HG03159 (cell line): Measurements from ENCODE around the gene GALNT16.
"Not testable (repeated sequence)": the region's sequence is repeated elsewhere in the genome, so short reads cannot be mapped to it uniquely, and the experiment has no call there.

Source experiments
- ATAC-seq: cut with Tn5 transposase; IDR thresholded peaks from one replicate; pipeline ENCODE4 v1.9.1; 2021; ENCODE audit warnings: mild to moderate bottlenecking, moderate library complexity; ENCODE audit not compliant: unreplicated experiment

GALNT16 gene

DNA sequence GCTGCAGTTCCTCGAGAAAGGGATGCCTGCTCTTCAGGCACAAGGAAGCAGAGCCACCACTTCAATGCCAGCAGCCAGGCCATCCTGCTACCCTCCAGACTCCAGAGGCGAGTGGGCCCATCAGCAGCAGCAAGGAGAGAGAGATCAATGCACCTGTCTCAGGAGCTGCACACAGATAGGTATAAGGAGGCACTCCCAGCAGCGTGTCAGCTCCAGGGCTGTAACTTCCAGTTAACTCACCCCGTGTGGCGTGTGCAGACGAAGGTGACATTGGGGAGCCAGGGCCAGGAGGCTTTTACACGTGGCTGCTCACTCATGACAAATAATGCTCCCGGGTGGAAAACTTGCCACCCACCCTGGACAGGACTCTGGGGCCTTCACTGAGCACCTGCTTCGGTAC, 24.2 kb downstream of the GALNT16 start:
- no peak for ATAC-seq

DNA sequence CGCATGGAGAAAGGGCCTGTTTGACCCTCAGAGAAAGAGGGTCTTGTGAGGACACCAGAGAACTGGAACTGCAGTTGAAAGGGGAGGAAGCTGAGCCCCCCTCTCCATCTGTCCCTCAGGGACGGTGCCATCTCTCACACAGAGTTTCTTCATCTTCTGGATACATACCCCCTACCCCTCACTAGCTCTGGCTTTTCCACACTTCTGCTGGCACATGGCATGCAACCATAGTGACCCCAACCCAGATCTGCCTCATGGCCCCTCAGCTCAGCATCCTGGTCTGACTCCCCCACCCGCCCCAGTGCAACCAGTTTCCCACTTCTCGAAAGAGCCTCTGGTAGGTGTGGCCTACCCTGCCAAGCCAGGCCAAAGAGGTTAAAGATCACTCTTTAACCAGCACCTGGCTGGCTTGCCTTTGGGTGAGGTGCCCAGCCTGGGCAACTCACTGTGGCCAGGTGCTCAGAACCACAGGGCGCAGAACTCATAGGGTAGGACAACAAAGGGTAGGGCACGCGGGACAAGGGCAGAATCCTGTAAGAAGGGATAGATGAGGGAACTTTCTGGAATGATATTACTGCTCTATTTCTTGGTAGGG, 25.8 kb downstream of the GALNT16 start:
- ATAC-seq: no peak

DNA sequence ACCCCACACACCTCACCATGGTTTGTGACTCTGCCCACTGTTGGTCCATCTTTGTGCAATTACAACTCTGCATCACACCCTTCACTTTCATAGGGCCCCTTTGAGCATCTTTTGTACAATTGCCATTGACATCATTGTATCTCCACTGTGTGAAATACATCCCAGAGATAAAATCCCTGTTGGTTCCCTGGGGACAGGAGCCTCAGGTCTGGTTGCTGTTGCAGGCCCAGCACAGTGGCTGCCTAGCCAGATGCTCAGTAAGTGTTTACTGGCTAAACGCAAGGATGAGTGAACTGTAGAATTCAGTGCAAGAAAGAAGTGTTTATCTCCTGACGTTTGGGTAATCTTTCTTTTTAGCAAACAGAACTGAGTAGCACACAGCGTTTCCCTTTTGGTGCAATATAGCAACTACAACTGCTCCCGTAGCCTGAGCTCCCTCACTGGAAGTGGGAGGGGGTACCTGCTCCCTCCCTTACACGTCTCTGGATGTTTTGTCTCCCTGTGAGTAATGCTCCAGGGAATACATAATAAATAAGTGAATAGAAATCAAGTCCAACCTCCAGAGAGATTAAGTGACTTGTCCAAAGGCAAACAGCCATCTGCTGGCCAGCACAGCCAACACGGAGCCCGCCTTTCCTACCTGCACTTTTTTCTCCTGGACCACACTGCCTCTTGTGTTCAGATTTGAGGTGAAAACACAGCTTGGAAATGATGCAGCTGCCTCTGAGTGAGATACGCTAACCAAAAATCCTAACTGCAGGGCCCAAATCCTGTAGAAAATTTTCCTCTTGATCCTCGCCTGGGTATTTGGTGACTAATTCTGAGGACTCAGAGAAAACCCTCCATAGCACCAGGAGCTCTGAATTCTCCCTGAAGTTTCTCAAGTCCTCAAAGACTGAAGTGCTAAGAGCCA, 27.4 kb downstream of the GALNT16 start:
- ATAC-seq: no peak

DNA sequence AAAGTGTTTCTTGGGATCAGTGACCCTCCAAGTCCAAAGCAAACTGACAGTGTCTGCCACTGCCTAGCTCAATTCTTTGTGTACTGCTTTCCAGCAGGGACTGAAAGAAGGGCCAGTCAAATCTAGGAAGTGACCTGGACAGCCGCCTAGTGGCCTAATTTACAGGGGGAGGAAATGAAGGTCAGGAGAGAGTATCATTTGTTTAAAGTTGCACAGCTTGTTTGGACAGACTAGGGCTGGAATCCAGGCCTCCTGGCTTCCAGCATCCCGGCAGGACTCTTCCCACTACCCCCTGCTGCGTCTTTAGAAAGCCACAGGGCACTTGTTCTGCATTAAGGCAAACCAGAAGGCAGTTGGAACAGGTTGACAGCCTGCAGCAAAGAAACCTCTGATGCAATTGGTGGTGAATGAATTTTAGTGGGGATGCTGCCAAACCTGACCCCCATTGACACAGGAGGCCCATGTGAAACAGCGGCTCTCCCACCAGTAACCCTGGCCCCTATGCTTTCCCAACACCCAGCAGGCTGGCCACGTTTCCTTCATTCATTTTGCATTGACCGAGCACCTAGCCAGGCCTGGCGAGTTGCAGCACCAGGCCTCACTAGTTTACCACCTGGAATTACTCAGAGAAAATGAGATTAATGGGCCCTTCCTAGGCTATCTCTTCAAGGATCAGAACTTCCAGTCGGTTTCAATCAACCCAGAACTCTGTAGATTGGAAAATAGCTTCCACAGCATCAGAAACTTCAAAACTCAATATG, 28.2 kb downstream of the GALNT16 start:
- no peak for ATAC-seq

DNA sequence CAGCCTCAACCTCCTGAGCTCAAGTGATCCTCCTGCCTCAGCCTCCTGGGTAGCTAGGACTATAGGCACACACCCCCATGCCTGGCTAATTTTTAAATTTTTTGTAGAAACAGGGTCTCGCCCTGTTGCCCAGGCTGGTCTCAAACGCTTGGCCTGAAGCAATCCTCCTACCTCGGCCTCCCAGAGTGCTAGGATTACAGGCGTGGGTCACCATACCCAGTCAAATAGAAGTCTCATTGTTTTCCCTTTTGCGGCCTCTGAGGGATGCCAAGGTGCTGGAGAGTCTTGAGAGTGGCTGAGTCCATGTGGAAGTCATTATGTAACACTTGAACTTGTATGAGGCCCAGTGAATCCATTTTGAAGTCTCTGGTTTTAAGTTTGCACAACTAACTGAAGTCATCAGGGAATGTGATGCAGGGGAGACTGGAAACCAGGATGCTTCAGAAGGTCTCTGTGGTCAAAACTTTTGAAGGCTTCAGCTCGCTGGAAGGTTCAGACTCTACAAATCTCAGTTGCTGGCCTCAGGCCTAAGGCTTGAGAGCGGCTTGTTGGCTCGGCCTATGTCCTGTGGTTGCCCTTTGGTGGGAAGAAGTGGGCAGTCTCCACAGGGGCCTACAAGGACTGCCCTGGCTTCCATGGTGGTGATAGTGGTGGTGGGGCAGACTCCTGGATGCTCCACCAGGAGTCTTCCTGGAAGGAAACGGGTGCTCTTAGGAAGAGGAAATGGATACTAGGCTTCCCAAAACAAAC, 29.2 kb downstream of the GALNT16 start:
- no peak for ATAC-seq

DNA sequence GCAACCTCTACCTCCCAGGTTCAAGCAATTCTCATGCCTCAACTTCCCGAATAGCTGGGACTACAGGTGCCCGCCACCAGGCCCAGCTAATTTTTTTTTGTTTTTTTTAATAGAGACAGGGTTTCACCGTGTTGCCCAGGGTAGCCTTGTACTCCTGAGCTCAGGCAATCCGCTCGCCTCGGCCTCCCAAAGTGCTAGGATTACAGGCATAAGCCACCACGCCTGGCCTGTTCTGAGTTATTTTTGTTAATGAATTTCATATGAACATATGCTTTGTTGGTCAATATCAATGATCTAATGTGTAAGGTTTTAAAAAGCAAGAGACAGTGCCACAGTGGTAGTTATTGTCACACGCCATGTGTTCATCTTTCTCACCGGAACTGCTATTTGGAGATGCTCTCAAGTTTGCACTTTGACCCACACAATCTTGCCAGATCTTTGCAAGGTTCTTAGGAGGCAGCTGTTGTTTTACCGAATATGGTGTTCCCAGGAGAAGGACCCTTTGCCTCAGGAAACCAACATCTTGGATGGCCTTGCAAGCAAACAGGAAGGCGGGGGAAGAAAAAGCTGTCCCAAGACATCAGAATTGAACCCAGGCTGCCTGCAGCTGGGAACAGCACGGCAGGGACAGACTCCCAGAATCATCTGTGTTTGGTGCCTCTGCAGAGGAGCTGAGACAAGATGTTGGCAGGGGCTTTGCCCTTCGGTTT, 30.0 kb downstream of the GALNT16 start:
- no peak for ATAC-seq

DNA sequence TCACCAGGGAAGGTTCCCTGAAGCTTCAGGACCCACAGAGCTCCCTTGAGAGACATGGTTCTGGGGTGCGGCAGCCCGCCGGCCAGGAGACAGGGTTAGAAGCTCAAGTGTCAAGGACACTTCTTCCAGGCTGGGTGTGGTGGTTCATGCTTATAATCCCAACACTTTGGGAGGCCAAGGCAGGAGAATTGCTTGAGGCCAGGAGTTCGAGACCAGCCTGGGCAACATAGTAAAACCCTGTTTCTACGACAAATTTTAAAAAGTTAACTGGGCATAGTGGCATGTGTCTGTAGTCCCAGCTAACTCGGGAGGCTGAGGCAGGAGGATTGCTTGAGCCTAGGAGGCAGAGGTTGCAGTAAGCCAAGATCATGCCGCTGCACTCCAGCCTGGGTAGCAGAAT, 30.9 kb downstream of the GALNT16 start:
- not testable (repeated sequence) for ATAC-seq

DNA sequence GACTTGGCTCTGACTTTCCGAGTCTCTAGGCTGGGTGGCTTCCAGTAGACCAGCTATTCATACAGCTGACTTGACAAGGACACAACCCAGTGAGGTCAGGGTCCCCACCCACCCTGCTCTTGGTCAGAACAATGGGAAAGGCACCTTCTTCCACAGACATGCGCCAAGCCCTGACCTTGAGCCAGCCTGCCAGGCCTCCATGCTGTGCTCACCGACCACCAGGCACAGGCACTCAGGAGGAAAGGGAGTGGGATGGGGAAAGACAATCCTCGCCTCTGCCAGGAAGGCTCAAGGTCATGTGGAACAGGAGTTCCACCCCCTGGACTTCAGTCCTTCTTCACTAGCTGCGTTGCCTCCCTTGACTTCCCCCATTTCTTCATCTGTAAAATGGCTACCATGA, 31.4 kb downstream of the GALNT16 start:
- ATAC-seq: no peak

DNA sequence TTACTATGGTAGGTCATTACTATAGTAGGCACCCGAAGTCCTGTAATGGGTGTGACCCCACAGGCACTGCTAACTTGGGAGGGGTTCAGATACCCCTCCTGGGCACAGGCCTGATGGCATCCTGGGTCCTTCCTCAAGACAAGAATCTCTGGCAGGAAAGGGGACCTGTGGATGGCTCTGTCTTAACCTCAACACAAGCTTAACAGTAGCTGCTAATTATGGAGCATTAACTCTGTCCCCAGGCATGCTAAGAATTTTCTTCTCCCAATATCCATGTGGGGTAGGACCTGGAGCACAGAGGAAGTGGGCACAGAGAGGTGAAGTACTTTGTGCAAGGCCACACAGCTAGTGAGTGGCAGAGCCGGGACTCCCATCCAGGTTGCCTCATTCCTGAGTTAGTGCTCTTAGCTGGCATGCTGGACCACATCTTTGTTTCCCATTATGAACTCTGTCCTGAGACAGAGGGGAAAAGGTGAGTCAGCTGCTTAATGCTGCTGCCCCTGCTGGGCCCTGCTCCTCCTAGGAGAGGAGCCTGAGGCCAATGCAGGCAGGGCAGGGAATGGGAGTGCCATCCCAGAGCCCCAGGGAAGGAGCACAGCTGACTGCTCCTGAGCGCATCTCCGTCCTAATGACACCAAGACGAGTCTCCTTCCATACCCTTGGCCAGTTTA, 32.1 kb downstream of the GALNT16 start:
- ATAC-seq: no peak

DNA sequence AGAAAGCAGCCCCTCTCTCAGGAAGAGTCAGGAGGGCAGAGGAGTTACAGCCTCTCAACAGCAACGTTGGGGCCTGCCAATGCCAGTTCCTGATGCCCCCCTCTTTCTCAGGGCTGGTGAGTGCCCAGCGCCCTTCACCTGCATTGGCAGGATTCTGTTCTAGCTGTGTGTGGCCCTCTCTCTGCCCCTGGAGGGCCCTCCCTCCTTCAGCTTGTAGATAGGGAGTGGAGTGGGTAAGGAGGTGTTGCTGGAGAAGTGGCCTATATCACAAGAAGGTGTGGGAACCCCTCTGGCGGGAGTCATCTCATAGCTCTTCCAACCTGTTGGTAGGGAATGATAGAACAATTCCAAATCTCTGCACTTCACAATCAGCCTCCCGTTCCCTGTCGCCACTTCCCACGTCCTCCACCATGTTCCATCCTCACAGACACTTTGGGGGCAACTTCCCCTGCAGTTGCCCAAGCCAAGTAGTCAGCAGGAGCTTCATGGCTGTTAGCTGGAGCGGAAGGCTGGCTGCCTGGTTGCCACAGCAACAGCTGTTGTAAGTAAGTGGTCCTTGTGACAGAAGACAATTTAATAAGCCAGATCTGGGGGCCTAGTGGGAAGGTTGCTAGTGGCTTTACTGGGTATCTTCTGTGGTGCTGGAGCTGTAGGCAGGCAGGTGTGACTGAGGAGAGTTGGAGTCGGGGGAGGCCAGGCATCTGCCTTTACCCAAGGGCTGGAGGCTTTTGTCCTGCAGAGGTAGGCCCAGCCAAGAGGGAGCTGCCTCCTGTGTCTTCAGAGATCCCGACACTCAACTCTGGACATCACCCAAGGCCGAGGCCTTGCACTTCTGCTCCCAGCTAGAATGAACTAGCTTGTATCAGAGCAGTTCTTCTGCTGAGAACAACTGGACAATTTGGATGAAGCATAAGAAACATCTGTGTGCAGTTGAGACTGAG, 38.4 kb downstream of the GALNT16 start:
- ATAC-seq: no peak

DNA sequence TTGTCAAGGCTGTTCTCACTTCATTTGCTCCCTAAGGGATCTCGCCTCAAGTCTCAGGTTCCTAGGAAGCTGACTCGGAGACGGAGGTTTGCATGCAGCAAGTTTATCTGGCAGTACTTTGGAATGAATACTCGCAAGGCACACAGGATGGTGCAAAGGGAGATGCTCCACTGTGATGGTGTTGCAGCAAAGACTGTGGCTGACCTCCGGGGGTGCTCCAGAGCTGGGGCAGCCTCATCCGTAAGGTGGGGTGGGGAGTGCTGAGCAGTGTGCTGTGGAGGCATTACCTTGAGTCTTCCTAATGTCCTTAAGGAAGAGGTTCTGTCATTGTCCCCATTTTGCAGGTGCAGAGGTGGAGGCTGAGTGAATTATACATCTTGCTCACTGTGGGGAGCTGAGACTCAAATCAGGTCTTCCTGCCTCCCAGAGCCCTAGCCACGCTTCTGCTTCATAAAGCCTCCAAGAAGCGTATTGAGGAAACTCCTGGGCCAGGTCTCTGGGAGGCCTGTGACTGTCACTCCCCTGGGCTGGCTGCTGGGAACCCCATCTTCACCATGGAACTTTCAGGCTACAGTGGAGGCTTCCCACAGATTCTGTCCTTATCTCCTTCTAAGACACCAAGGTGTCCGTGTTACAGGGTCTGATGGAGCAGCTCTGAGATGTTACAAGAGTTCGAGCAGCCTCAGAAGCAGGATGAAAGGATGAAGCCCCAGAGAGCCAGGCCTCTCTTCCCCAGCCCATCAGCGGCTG, 39.5 kb downstream of the GALNT16 start:
- ATAC-seq: no peak

DNA sequence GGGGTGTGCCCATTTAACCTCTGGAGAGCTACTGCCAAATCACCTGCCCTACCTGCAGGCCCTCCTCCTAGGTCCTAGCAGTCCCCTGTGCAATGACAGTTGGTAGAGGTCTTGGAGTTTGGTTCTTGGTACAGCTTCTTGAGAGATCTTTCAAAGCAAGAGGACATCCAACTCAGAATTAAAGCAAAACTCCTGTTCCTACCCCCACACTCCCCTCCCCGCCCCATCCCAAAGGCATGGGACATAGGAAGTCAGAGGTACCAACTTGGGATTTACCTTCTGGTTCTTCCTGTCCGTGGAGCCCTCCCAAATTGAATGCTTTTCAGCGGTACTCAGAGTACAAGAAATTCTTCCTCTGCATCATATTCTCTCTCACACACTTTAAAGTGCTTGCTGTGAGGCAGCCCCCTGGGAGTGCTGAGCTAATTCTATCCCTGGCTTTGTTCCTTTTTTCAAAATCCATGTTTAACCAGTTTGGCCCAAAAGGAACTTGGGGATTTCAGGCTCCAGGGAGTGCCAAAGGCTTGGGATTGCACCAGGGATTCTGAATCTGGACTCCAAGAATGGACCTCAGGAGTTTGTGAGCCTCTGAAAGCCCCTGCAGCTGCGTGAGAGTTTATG, 40.8 kb downstream of the GALNT16 start:
- ATAC-seq: no peak

DNA sequence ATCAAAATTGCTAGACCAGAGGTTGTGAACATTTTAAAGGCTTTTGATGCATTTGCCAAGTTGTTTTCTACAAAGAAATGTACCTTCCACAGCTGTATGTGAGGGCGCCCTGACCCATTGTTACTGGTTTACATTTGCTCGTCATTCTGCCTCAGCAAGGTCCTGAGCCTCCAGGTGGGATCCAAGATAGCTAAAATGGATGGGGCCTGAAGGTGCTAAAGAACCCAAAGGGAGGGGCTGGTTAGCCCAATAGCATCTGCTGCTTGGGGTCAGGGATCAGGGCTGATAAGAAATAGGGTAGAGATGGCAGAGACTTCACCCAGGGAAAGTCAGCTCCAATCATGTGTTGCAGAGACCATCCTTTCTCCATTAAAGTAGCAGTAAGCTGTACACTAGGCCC, 43.1 kb downstream of the GALNT16 start:
- no peak for ATAC-seq

DNA sequence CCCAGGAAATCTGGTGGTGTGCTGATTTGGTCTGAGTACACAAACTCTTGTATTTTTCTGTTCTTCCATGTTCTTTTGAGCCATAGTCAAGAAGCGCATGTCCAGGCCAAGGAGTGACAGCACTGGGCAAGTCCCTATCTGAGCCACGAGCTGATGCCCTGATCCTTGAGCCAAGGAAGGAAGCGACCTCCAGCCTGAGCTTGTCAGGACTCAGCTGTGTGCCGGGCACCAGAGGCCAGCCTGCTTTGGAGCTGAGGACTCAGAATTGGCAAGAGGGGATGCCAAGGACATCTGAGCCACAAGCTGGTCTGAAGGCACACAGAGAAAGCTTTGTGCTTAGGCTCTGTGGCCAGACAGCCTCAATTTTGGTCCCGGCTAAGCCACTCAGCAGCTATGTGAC, 52.6 kb downstream of the GALNT16 start:
- no peak for ATAC-seq

DNA sequence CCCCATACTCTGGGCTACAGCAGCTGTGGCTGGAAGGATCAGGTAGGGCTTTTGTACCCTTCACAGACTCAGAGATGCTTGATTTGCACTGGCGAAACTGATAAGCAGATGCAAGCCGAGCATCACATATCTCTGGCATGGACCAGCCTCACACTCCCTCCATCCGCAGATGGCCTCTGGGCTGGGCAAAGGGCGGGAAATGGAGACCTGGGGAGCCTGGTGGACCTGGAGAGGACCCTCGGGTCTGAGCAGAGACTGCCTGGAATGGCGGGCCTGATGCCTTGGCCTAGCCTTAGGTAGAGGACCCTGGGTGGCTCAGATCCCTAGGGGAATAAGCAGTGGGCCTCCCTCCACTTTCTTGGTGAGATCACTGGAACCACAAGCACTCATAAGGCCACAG, 53.2 kb downstream of the GALNT16 start:
- ATAC-seq: no peak

DNA sequence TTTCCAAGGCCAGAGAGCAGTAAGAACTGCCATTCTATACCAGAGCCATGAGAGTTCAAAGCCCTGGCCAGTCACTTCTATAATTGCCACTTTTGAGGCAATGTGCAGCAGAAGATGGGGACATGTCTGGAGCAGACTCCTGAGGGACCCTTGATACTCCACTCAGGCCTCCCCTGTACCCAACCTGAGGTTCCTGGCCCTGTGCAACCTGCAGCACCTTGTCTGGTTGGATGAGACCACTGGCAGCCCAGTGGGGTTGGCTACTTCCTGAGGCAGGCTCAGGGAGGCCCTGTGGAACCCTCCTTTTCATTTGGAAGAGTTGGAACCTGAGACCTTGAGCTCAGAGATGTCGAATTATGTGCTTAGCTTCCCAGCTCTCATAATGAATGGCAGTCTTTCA, 54.4 kb downstream of the GALNT16 start:
- ATAC-seq: no peak

DNA sequence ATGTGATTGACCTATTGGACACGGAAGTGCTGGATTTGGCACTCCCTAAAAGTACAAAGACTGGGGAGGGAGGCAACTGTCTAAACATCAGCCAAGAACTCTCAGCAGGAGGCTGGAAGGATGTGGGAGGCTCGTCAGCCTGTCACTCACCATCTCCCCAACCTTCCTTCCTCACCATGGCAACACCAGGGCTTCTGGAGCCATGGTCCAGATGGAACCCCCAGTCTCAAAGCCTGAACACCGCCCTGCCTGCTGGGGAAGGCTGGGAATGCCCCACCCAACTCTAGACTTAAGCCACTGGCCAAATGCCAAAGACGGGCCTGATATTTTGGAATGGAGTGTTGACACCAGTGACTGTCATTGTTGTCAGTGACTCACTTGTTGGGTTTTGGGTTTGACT, 55.3 kb downstream of the GALNT16 start:
- no peak for ATAC-seq
